Liver (tissue), 3 donors: Measurements from ENCODE around the gene TNS1.

Experiments used
- ATF3 ChIP-seq: IDR thresholded peaks from 2 replicates; pipeline ENCODE4 v1.6.1; 2016; ENCODE audit warnings: antibody characterized with exemption
- CTCF ChIP-seq: fragments of 150-350 bp; IDR thresholded peaks from 2 replicates; pipeline ENCODE4 v1.5.1; 2017; ENCODE audit warnings: improper control_type of control experiment, low read depth, low read length; ENCODE audit not compliant: missing input control
- EGR1 ChIP-seq, 2 donors: IDR thresholded peaks; 2 replicates each; pipeline ENCODE4 v1.6.1; 2016 to 2018; ENCODE audit warnings: antibody characterized with exemption in 2 of 2, low read depth in 2 of 2
- FOXA2 ChIP-seq: IDR thresholded peaks from 2 replicates; pipeline ENCODE4 v1.6.1; 2016; ENCODE audit warnings: antibody characterized with exemption
- JUND ChIP-seq, 2 donors: IDR thresholded peaks; 2 replicates each; pipeline ENCODE4 v1.6.1; 2016; ENCODE audit warnings: antibody characterized with exemption in 2 of 2
- MAX ChIP-seq: IDR thresholded peaks from 2 replicates; pipeline ENCODE4 v1.6.1; 2016; ENCODE audit warnings: antibody characterized with exemption
- NR2F2 ChIP-seq: IDR thresholded peaks from 2 replicates; pipeline ENCODE4 v1.6.1; 2016; ENCODE audit warnings: antibody characterized with exemption
- RAD21 ChIP-seq, 2 donors: IDR thresholded peaks; 2 replicates each; pipeline ENCODE4 v1.6.1; 2016; ENCODE audit warnings: antibody characterized with exemption in 2 of 2, mild to moderate bottlenecking in 2 of 2
- REST ChIP-seq: IDR thresholded peaks from 2 replicates; pipeline ENCODE4 v1.6.1; 2016; ENCODE audit warnings: antibody characterized with exemption, mild to moderate bottlenecking
- SP1 ChIP-seq: IDR thresholded peaks from 2 replicates; pipeline ENCODE4 v1.6.1; 2018; ENCODE audit warnings: antibody characterized with exemption, mild to moderate bottlenecking
- donor health status: healthy.
- donor health status: healthy.

GRCh38 chr2:217831306-217831705 lies 171.5 kb downstream of the TNS1 start:
- TF ChIP-seq CTCF: no peak
- no peak for TF ChIP-seq SP1
- TF ChIP-seq EGR1 (IDR thresholded peaks at IDR 0.05; ENCODE audit: low read depth in 2 of 2): no peak
- no peak for TF ChIP-seq ATF3
- no peak for TF ChIP-seq REST
- no peak for TF ChIP-seq RAD21 (IDR thresholded peaks at IDR 0.05)
- TF ChIP-seq JUND (IDR thresholded peaks at IDR 0.05): no peak
- no peak for TF ChIP-seq MAX
- TF ChIP-seq NR2F2: no peak
- no peak for TF ChIP-seq FOXA2
